Neural cell (in vitro differentiated cells): ENCODE results near the gene TMEM43.

ENCODE experiments used
- EZH2 ChIP-seq: fragments of 200-600, 300-800 bp; shearing (Covaris generic), sonication (generic); IDR thresholded peaks from 2 replicates; pipeline ENCODE4 v1.6.1; 2014; ENCODE audit warnings: antibody characterized with exemption, low read length, borderline replicate concordance, mild to moderate bottlenecking; ENCODE audit not compliant: insufficient read depth, poor library complexity, severe bottlenecking
- POLR2AphosphoS5 ChIP-seq: IDR thresholded peaks from 2 replicates; pipeline ENCODE4 v1.6.1; 2012
- TAF1 ChIP-seq: IDR thresholded peaks from 2 replicates; pipeline ENCODE4 v1.6.1; 2012; ENCODE audit warnings: low read depth
- TF ChIP-seq, protein P1 (sequence below): fragments of 450-650 bp; IDR thresholded peaks from 2 replicates; pipeline ENCODE4 v1.5.1; 2014; ENCODE audit warnings: antibody characterized with exemption, mild to moderate bottlenecking, moderate library complexity; ENCODE audit not compliant: poor library complexity, severe bottlenecking

DNA sequence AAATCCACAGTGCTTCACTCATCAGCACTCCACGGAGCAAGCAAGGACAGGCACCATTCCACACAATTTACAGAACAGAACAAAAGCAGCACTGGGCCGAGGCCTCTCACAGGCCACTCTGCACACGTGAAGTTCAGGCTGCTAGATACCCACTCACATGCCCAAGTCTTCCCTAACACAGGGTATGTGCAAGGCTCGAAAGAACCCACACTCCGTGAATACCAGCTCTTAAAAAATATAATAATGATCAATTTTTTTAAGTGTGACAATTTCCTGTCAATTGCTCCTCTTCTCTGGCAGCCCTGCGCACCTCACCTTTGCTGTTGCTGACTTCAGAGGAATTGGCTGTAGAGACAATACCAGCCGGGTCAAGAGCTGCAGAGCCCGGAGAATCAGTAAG lies 34.6 kb downstream of the TMEM43 start:
- TF ChIP-seq, protein P1, sequence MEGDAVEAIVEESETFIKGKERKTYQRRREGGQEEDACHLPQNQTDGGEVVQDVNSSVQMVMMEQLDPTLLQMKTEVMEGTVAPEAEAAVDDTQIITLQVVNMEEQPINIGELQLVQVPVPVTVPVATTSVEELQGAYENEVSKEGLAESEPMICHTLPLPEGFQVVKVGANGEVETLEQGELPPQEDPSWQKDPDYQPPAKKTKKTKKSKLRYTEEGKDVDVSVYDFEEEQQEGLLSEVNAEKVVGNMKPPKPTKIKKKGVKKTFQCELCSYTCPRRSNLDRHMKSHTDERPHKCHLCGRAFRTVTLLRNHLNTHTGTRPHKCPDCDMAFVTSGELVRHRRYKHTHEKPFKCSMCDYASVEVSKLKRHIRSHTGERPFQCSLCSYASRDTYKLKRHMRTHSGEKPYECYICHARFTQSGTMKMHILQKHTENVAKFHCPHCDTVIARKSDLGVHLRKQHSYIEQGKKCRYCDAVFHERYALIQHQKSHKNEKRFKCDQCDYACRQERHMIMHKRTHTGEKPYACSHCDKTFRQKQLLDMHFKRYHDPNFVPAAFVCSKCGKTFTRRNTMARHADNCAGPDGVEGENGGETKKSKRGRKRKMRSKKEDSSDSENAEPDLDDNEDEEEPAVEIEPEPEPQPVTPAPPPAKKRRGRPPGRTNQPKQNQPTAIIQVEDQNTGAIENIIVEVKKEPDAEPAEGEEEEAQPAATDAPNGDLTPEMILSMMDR: no peak
- TF ChIP-seq TAF1 (no peak), POLR2AphosphoS5 (no peak), EZH2 (no peak)
